Airway epithelial cell (primary cell): ENCODE data around the gene CCL3. TPM values are rescaled to one million over a fixed set of nuclear protein-coding genes. Genes with fewer than 3 reads are reported as not detected.

Source experiments
- total RNA-seq: library from RNA; depleted of rRNA; stranded (reverse); fragments of >200 nt; gene quantifications from 2 replicates; pipeline ENCODE4 v1.2.3, GENCODE V29; 2015

The CCL3 gene
- not detected in 2 replicates for total RNA-seq

GRCh38 chr17:36089888-36090836, at the start of gene CCL3:
TSS of gene CCL3 (minus strand) at chr17:36090143. CDS start at chr17:36090058, 85 bp downstream.

GRCh38 chr17:36103401-36103975, 13.5 kb upstream of the CCL3 start, which contains the start of gene CCL4:
TSS of gene CCL4 (plus strand) at chr17:36103827. CDS start at chr17:36103906, 79 bp downstream.

GRCh38 chr17:36063786-36064541, 26.0 kb downstream of the CCL3 start, which contains the start of gene CCL18:
TSS of gene CCL18 (plus strand) at chr17:36064272. CDS start at chr17:36064343, 71 bp downstream.

Other genes with a start within 250 kb of the CCL3 start
- gene HEATR9, start 221.3 kb downstream of the CCL3 start, total RNA-seq = not detected in 2 replicates
- not detected in 2 replicates for gene CCL5, start 209.8 kb downstream of the CCL3 start, total RNA-seq
- gene RDM1, start 159.4 kb downstream of the CCL3 start, total RNA-seq = 3.1 and 4.6 TPM in 2 replicates
- gene LYZL6, start 146.4 kb downstream of the CCL3 start, total RNA-seq = not detected in 2 replicates
- gene CCL16, start 108.6 kb downstream of the CCL3 start, total RNA-seq = not detected in 2 replicates
- gene CCL14, start 103.4 kb downstream of the CCL3 start, total RNA-seq = not detected in 2 replicates
- not detected in 2 replicates for gene CCL15, start 88.6 kb downstream of the CCL3 start, total RNA-seq
- not detected in 2 replicates for gene CCL23, start 72.2 kb downstream of the CCL3 start, total RNA-seq
- gene CCL18, start 25.9 kb downstream of the CCL3 start, total RNA-seq = not detected in 2 replicates
- not detected in 2 replicates for gene CCL4, start 13.7 kb upstream of the CCL3 start, total RNA-seq
- gene TBC1D3B, start 86.5 kb upstream of the CCL3 start, total RNA-seq = 0.88 and 2.5 TPM in 2 replicates
- gene CCL3L1, start 106.6 kb upstream of the CCL3 start, total RNA-seq = not detected in 2 replicates
- gene CCL4L2, start 120.9 kb upstream of the CCL3 start, total RNA-seq = not detected in 2 replicates
- gene TBC1D3I, start 174.4 kb upstream of the CCL3 start, total RNA-seq = 0.28 TPM in 1 of 2 replicates, not detected in the other
- gene TBC1D3G, start 233.7 kb upstream of the CCL3 start, total RNA-seq = not detected in 2 replicates